Large intestine (tissue), 3 donors: Measurements from ENCODE around the gene SEC14L5. TPM values are rescaled to one million over a fixed set of nuclear protein-coding genes. Genes with fewer than 3 reads are reported as not detected.

ENCODE experiments used
- DNase-seq, 2 donors: peaks; one replicate each; pipeline versions ENCODE4 v3.0.0 to v3.0.0-alpha.2; 2013
- H3K27ac ChIP-seq: one replicate; pipeline ENCODE4 v1.5.1; 2013; ENCODE audit warnings: low read length
- H3K27me3 ChIP-seq: 2 replicates; pipeline ENCODE4 v1.6.1; 2013; ENCODE audit warnings: low read length; ENCODE audit not compliant: control insufficient read depth, insufficient read depth
- H3K36me3 ChIP-seq: 2 replicates; pipeline ENCODE4 v1.6.1; 2013; ENCODE audit warnings: low read length; ENCODE audit not compliant: control insufficient read depth, insufficient read depth
- H3K4me1 ChIP-seq: one replicate; pipeline ENCODE4 v1.6.1; 2013; ENCODE audit warnings: low read length; ENCODE audit not compliant: control insufficient read depth, insufficient read depth
- H3K4me3 ChIP-seq: one replicate; pipeline ENCODE4 v1.5.1; 2013; ENCODE audit warnings: low read length
- H3K9me3 ChIP-seq: one replicate; pipeline ENCODE4 v1.6.1; 2013; ENCODE audit warnings: mild to moderate bottlenecking, low read depth, low read length, moderate library complexity; ENCODE audit not compliant: control insufficient read depth
- WGBS: methylation state at CpG from one replicate; pipeline ENCODE4 v1.1.5; 2013; ENCODE audit warnings: low lambda C conversion rate; ENCODE audit not compliant: insufficient coverage; 5-methylcytosine and 5-hydroxymethylcytosine counted together
- polyA plus RNA-seq: library from polyadenylated mRNA; unstranded; fragments of 120-200 nt; gene quantifications from one replicate; pipeline ENCODE4 v1.2.1, GENCODE V29; 2013

The SEC14L5 gene
- polyA plus RNA-seq, 1 donor, result 0.24 TPM

- Histone ChIP-seq H3K4me3 (no peak overlapping the region), H3K9me3 (no peaks in the 10 kb centered on the region), H3K27ac (no peak overlapping the region), H3K27me3 (peaks cover 19% of the 10 kb centered on the region), H3K36me3 (no peaks in the 10 kb centered on the region), H3K4me1 (peaks cover 26% of the 10 kb centered on the region)
- WGBS, result no CpG with 5 or more reads among the region's 5 CpGs
- DNase-seq, result no peak
Observed at GRCh38 chr16:4938683-4939030, 19.5 kb upstream of the SEC14L5 start.

- DNase-seq, result no peak
- peaks cover 34% of the 10 kb centered on the region for H3K4me1 ChIP-seq
- H3K36me3 ChIP-seq, result no peaks in the 10 kb centered on the region
- H3K27me3 ChIP-seq, result peaks cover 14% of the 10 kb centered on the region
- H3K27ac ChIP-seq, result no peak overlapping the region
- H3K4me3 ChIP-seq, result no peak overlapping the region
- no CpG with 5 or more reads among the region's 7 CpGs for WGBS
- H3K9me3 ChIP-seq, result no peaks in the 10 kb centered on the region
Observed at GRCh38 chr16:4940719-4941118, 17.4 kb upstream of the SEC14L5 start.

GRCh38 chr16:4942481-4942880 is 15.6 kb upstream of the SEC14L5 start:
- Histone ChIP-seq H3K4me1 (peaks cover 35% of the 10 kb centered on the region), H3K27me3 (no peaks in the 10 kb centered on the region), H3K9me3 (no peaks in the 10 kb centered on the region), H3K4me3 (no peak overlapping the region), H3K27ac (no peak overlapping the region), H3K36me3 (no peaks in the 10 kb centered on the region)
- no peak for DNase-seq
- no CpG with 5 or more reads among the region's 9 CpGs for WGBS

GRCh38 chr16:4944333-4945281 is 13.5 kb upstream of the SEC14L5 start:
- Histone ChIP-seq H3K4me1 (peaks cover 42% of the 10 kb centered on the region), H3K9me3 (no peaks in the 10 kb centered on the region), H3K27ac (peak overlapping the region; percentile 58), H3K36me3 (no peaks in the 10 kb centered on the region), H3K4me3 (no peak overlapping the region), H3K27me3 (no peaks in the 10 kb centered on the region)
- DNase-seq, result peak; percentile 93 to 96
- WGBS, result no CpG with 5 or more reads among the region's 20 CpGs

GRCh38 chr16:4945560-4946502 is 12.3 kb upstream of the SEC14L5 start:
- Histone ChIP-seq H3K27ac (no peak overlapping the region), H3K27me3 (no peaks in the 10 kb centered on the region), H3K9me3 (no peaks in the 10 kb centered on the region), H3K36me3 (no peaks in the 10 kb centered on the region), H3K4me1 (peaks cover 42% of the 10 kb centered on the region), H3K4me3 (no peak overlapping the region)
- no CpG with 5 or more reads among the region's 11 CpGs for WGBS
- no peak for DNase-seq

GRCh38 chr16:4946917-4947316 is 11.2 kb upstream of the SEC14L5 start:
- no peaks in the 10 kb centered on the region for H3K27me3 ChIP-seq
- no peak for DNase-seq
- H3K4me3 ChIP-seq, result no peak overlapping the region
- H3K9me3 ChIP-seq, result no peaks in the 10 kb centered on the region
- H3K27ac ChIP-seq, result no peak overlapping the region
- no peaks in the 10 kb centered on the region for H3K36me3 ChIP-seq
- H3K4me1 ChIP-seq, result peaks cover 42% of the 10 kb centered on the region

GRCh38 chr16:4947722-4948503 is 10.2 kb upstream of the SEC14L5 start:
- Histone ChIP-seq H3K27me3 (no peaks in the 10 kb centered on the region), H3K36me3 (no peaks in the 10 kb centered on the region), H3K4me1 (peaks cover 41% of the 10 kb centered on the region), H3K9me3 (no peaks in the 10 kb centered on the region), H3K27ac (peak overlapping the region; percentile 27), H3K4me3 (no peak overlapping the region)
- WGBS, result no CpG with 5 or more reads among the region's 16 CpGs
- DNase-seq, result peak; percentile 51 to 73

- no peaks in the 10 kb centered on the region for H3K36me3 ChIP-seq
- WGBS, result no CpG with 5 or more reads among the region's 16 CpGs
Observed at GRCh38 chr16:4948903-4949766, 9.0 kb upstream of the SEC14L5 start.

GRCh38 chr16:4949986-4950385 is 8.1 kb upstream of the SEC14L5 start:
- Histone ChIP-seq H3K4me1 (peaks cover 23% of the 10 kb centered on the region), H3K9me3 (no peaks in the 10 kb centered on the region), H3K4me3 (no peak overlapping the region), H3K36me3 (no peaks in the 10 kb centered on the region), H3K27me3 (no peaks in the 10 kb centered on the region), H3K27ac (no peak overlapping the region)
- no peak for DNase-seq
- no CpG with 5 or more reads among the region's 10 CpGs for WGBS

More at GRCh38 chr16:4948903-4949766, 9.0 kb upstream of the SEC14L5 start:
- Histone ChIP-seq H3K4me1 (peaks cover 31% of the 10 kb centered on the region), H3K4me3 (no peak overlapping the region), H3K27me3 (no peaks in the 10 kb centered on the region), H3K9me3 (no peaks in the 10 kb centered on the region), H3K27ac (no peak overlapping the region)
- DNase-seq, result no peak
